CD14-positive monocyte (primary cell): ENCODE measurements around the gene SCAF4. TPM values are rescaled to one million over a fixed set of nuclear protein-coding genes. Genes with fewer than 3 reads are reported as not detected.

ENCODE experiments used
- DNase-seq, 3 donors: peaks; one replicate each; pipeline ENCODE4 v3.0.0-alpha.2; 2011 to 2022
- H2AFZ ChIP-seq: 2 replicates; pipeline ENCODE4 v1.6.0; 2012; ENCODE audit warnings: mild to moderate bottlenecking, low read depth, low read length, inconsistent platforms; ENCODE audit not compliant: insufficient read depth, poor library complexity, severe bottlenecking
- H3K27ac ChIP-seq, 2 donors: 1 replicate in 1 of 2; 2 replicates in 1 of 2; pipeline ENCODE4 v1.5.1; 2012 to 2013; ENCODE audit warnings: low read length in 2 of 2, control low read depth in 1 of 2, inconsistent platforms in 1 of 2, low read depth in 1 of 2, mild to moderate bottlenecking in 1 of 2
- H3K27me3 ChIP-seq, 2 donors: one replicate each; pipeline versions ENCODE4 v1.6.0 to v1.6.1; 2011 to 2013; ENCODE audit warnings: low read length in 2 of 2; ENCODE audit not compliant: control insufficient read depth in 2 of 2, insufficient read depth in 2 of 2
- H3K36me3 ChIP-seq, 2 donors: replicated peaks in 1 of 2; 1 replicate in 1 of 2; 2 replicates in 1 of 2; pipeline versions ENCODE4 v1.5.1 to v1.6.1; 2012 to 2013; ENCODE audit warnings: low read length in 2 of 2, control low read depth in 1 of 2, inconsistent platforms in 1 of 2, mild to moderate bottlenecking in 1 of 2; ENCODE audit not compliant: insufficient read depth in 2 of 2, control insufficient read depth in 1 of 2
- H3K4me1 ChIP-seq, 2 donors: 1 replicate in 1 of 2; 2 replicates in 1 of 2; pipeline versions ENCODE4 v1.5.1 to v1.6.1; 2012 to 2013; ENCODE audit warnings: low read length in 2 of 2, control low read depth in 1 of 2, inconsistent platforms in 1 of 2, mild to moderate bottlenecking in 1 of 2, moderate library complexity in 1 of 2; ENCODE audit not compliant: insufficient read depth in 2 of 2, control insufficient read depth in 1 of 2
- H3K4me2 ChIP-seq: replicated peaks from 2 replicates; pipeline ENCODE3; 2012; ENCODE audit warnings: low read length, moderate library complexity, mild to moderate bottlenecking; ENCODE audit not compliant: poor library complexity, severe bottlenecking; ENCODE audit errors: extremely low read depth
- H3K4me3 ChIP-seq, 3 experiments: fragments of 200-600 bp in 1 of 3; sonication (generic) in 1 of 3; replicated peaks in 1 of 3; 1 replicate in 2 of 3; 2 replicates in 1 of 3; pipeline ENCODE4 v1.5.1; 2011 to 2013; ENCODE audit warnings: low read length in 3 of 3, mild to moderate bottlenecking in 3 of 3, control low read depth in 2 of 3, low read depth in 2 of 3, inconsistent platforms in 1 of 3, moderate library complexity in 1 of 3
- H3K79me2 ChIP-seq: 2 replicates; pipeline ENCODE4 v1.6.0; 2012; ENCODE audit warnings: mild to moderate bottlenecking, control low read depth, inconsistent platforms, low read length, moderate library complexity; ENCODE audit not compliant: insufficient read depth
- H3K9ac ChIP-seq: 2 replicates; pipeline ENCODE4 v1.6.0; 2017; ENCODE audit warnings: low read length, mild to moderate bottlenecking; ENCODE audit not compliant: insufficient read depth, poor library complexity, severe bottlenecking
- H3K9me3 ChIP-seq, 2 donors: replicated peaks in 1 of 2; 1 replicate in 1 of 2; 2 replicates in 1 of 2; pipeline versions ENCODE4 v1.5.1 to v1.6.1; 2012 to 2013; ENCODE audit warnings: low read length in 2 of 2, control low read depth in 1 of 2; ENCODE audit not compliant: control insufficient read depth in 1 of 2, insufficient read depth in 1 of 2
- H4K20me1 ChIP-seq: 2 replicates; pipeline ENCODE4 v1.6.0; 2012; ENCODE audit warnings: mild to moderate bottlenecking, low read length, control low read depth, moderate library complexity; ENCODE audit not compliant: insufficient read depth
- H3K27ac Mint-ChIP-seq, 7 donors: one replicate each; pipeline ENCODE4 v1.8.0; 2020; ENCODE audit warnings: mild to moderate bottlenecking in 7 of 7, mixed read lengths in 7 of 7, moderate library complexity in 6 of 7, inconsistent platforms in 2 of 7
- H3K27me3 Mint-ChIP-seq, 3 donors: one replicate each; pipeline ENCODE4 v1.8.0; 2021 to 2022; ENCODE audit warnings: low read depth in 3 of 3, mild to moderate bottlenecking in 3 of 3, mixed read lengths in 3 of 3, moderate library complexity in 3 of 3, inconsistent platforms in 1 of 3
- H3K36me3 Mint-ChIP-seq, 2 donors: one replicate each; pipeline ENCODE4 v1.8.0; 2020; ENCODE audit warnings: mixed read lengths in 2 of 2, inconsistent platforms in 1 of 2, mild to moderate bottlenecking in 1 of 2
- H3K4me1 Mint-ChIP-seq: one replicate; pipeline ENCODE4 v1.8.0; 2020; ENCODE audit warnings: mild to moderate bottlenecking, mixed read lengths
- H3K4me3 Mint-ChIP-seq, 2 donors: one replicate each; pipeline ENCODE4 v1.8.0; 2020; ENCODE audit warnings: mild to moderate bottlenecking in 2 of 2, mixed read lengths in 2 of 2, moderate library complexity in 1 of 2
- H3K9me3 Mint-ChIP-seq, 7 donors: one replicate each; pipeline ENCODE4 v1.8.0; 2020 to 2022; ENCODE audit warnings: mixed read lengths in 7 of 7, mild to moderate bottlenecking in 6 of 7, moderate library complexity in 6 of 7, inconsistent platforms in 2 of 7
- WGBS: methylation state at CpG from one replicate; pipeline ENCODE4 v1.1.5; 2013; ENCODE audit warnings: missing lambda C conversion rate; ENCODE audit not compliant: insufficient coverage; 5-methylcytosine and 5-hydroxymethylcytosine counted together
- intact Hi-C, 2 donors: fragments of 100-400 bp; cut with micrococcal nuclease; formaldehyde crosslinking; loops; one replicate each; pipeline versions ENCODE4 v1.15.0 to v1.15.1; 2023
- polyA plus RNA-seq, 3 donors: library from polyadenylated mRNA; depleted of rRNA in 1 of 3; unstranded in 2 of 3; stranded (reverse) in 1 of 3; fragments of 300-500 nt in 2 of 3; fragments of >200 nt in 1 of 3; fragmentation: Illumina TruSeq in 2 of 3; gene quantifications; 1 replicate in 2 of 3; 2 replicates in 1 of 3; pipeline ENCODE4 v1.2.3, GENCODE V29; 2012 to 2021
- TF ChIP-seq, protein P1 (sequence below): fragments of 200-600 bp; IDR thresholded peaks from one replicate; pipeline ENCODE4 v1.8.0; 2022; ENCODE audit warnings: antibody characterized with exemption, mild to moderate bottlenecking

Gene SCAF4
- polyA plus RNA-seq, 3 donors, result 4.6 to 28.7 (median 11.3) TPM

GRCh38 chr21:31752352-31752751 is 20.4 kb upstream of the SCAF4 start:
- TF ChIP-seq, protein P1, sequence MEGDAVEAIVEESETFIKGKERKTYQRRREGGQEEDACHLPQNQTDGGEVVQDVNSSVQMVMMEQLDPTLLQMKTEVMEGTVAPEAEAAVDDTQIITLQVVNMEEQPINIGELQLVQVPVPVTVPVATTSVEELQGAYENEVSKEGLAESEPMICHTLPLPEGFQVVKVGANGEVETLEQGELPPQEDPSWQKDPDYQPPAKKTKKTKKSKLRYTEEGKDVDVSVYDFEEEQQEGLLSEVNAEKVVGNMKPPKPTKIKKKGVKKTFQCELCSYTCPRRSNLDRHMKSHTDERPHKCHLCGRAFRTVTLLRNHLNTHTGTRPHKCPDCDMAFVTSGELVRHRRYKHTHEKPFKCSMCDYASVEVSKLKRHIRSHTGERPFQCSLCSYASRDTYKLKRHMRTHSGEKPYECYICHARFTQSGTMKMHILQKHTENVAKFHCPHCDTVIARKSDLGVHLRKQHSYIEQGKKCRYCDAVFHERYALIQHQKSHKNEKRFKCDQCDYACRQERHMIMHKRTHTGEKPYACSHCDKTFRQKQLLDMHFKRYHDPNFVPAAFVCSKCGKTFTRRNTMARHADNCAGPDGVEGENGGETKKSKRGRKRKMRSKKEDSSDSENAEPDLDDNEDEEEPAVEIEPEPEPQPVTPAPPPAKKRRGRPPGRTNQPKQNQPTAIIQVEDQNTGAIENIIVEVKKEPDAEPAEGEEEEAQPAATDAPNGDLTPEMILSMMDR, result no peak
- 77% methylated on average over 4 of the region's 4 CpGs for WGBS
- Histone ChIP-seq H2AFZ (no peak overlapping the region), H3K36me3 (no peaks in the 10 kb centered on the region), H3K27me3 (no peaks in the 10 kb centered on the region), H3K4me3 (no peak overlapping the region), H3K79me2 (no peaks in the 10 kb centered on the region), H4K20me1 (no peaks in the 10 kb centered on the region), H3K4me1 (peaks cover 13 to 18% of the 10 kb centered on the region in 2 donors), H3K9ac (no peak overlapping the region), H3K4me2 (no peak overlapping the region), H3K9me3 (no peaks in the 10 kb centered on the region), H3K27ac (no peak overlapping the region)
- Mint-ChIP-seq H3K27me3 (peaks cover 0 to 4% (median 3%) of the 10 kb centered on the region in 3 donors), H3K4me1 (peaks cover 27% of the 10 kb centered on the region), H3K9me3 (peaks cover 0 to 6% (median under 1%) of the 10 kb centered on the region in 7 donors), H3K36me3 (no peaks in the 10 kb centered on the region), H3K4me3 (no peak overlapping the region), H3K27ac (no peak overlapping the region)
- DNase-seq, result peak in 1 of 3 donors; percentile 38
- intact Hi-C loops, result no loop called here

- no peaks in the 10 kb centered on the region for H3K27me3 ChIP-seq
- TF ChIP-seq, protein P1, result no peak
- H3K4me3 Mint-ChIP-seq, result no peak overlapping the region
- H3K4me1 ChIP-seq, result peaks cover 13 to 18% of the 10 kb centered on the region in 2 donors
- H3K4me2 ChIP-seq, result no peak overlapping the region
- no peak overlapping the region for H3K4me3 ChIP-seq
- no peak for DNase-seq
- no peaks in the 10 kb centered on the region for H3K36me3 ChIP-seq
- H3K27ac Mint-ChIP-seq, result peak overlapping the region in 1 of 7 donors; percentile 42
- H3K36me3 Mint-ChIP-seq, result peaks cover 3 to 9% of the 10 kb centered on the region in 2 donors
- no peaks in the 10 kb centered on the region for H3K79me2 ChIP-seq
- no peak overlapping the region for H2AFZ ChIP-seq
- intact Hi-C loops, result no loop called here
- H3K27ac ChIP-seq, result no peak overlapping the region
- H4K20me1 ChIP-seq, result no peaks in the 10 kb centered on the region
- H3K9me3 ChIP-seq, result peaks cover 2 to 5% of the 10 kb centered on the region in 2 donors
- peaks cover 0 to 3% (median 0%) of the 10 kb centered on the region in 3 donors for H3K27me3 Mint-ChIP-seq
- peaks cover 10 to 14% (median 11%) of the 10 kb centered on the region in 7 donors for H3K9me3 Mint-ChIP-seq
- H3K4me1 Mint-ChIP-seq, result peaks cover 25% of the 10 kb centered on the region
- no peak overlapping the region for H3K9ac ChIP-seq
Measured at GRCh38 chr21:31750843-31751242, 18.9 kb upstream of the SCAF4 start.
